Caco-2 (cell line): ENCODE data around the gene NOXA1. TPM values are rescaled to one million over a fixed set of nuclear protein-coding genes. Genes with fewer than 3 reads are reported as not detected.

Experiments
- BruUV-seq: library from RNA; stranded (reverse); fragments of 400-500 nt; replicated peaks from 2 replicates; lab custom pipeline; 2021; lab: Mats Ljungman, UMichigan
- CTCF ChIA-PET: fragments of 300-600 bp; sonication (Branson Sonifier 250); formaldehyde crosslinking; loops from one replicate; lab custom pipeline; 2022; ENCODE audit warnings: antibody characterized with exemption; lab: Charles Lee
- POLR2A ChIA-PET: fragments of 300-600 bp; sonication (Branson Sonifier 250); formaldehyde crosslinking; loops from one replicate; lab custom pipeline; 2022; ENCODE audit warnings: antibody characterized with exemption; lab: Charles Lee
- DNase-seq, 2 experiments: peaks; one replicate each; pipeline versions ENCODE4 v3.0.0 to v3.0.0-alpha.2; 2020 to 2022
- H3K27me3 ChIP-seq: replicated peaks from 2 replicates; pipeline ENCODE4 v1.6.0; 2011; ENCODE audit warnings: low read length; ENCODE audit not compliant: control insufficient read depth, insufficient read depth
- H3K36me3 ChIP-seq: 2 replicates; pipeline ENCODE4 v1.5.1; 2011; ENCODE audit warnings: low read length; ENCODE audit not compliant: control insufficient read depth, insufficient read depth
- H3K4me1 ChIP-seq: fragments of 250-450 bp; sonication (Bioruptor Pico); 2 replicates; pipeline ENCODE4 v1.5.1; 2020; ENCODE audit warnings: mild to moderate bottlenecking
- H3K4me3 ChIP-seq: 2 replicates; pipeline ENCODE4 v1.5.1; 2011; ENCODE audit warnings: low read depth, mild to moderate bottlenecking, control low read depth, low read length
- H3K9me3 ChIP-seq: fragments of 250-450 bp; sonication (Bioruptor Pico); 2 replicates; pipeline ENCODE4 v1.5.1; 2020; ENCODE audit warnings: mild to moderate bottlenecking, moderate library complexity
- H3K27ac Mint-ChIP-seq: one replicate; pipeline ENCODE4 v1.8.0; 2022; ENCODE audit warnings: mixed read lengths; ENCODE audit not compliant: unreplicated experiment
- H3K27me3 Mint-ChIP-seq: one replicate; pipeline ENCODE4 v1.8.0; 2022; ENCODE audit warnings: mixed read lengths; ENCODE audit not compliant: insufficient read depth, unreplicated experiment
- H3K36me3 Mint-ChIP-seq: one replicate; pipeline ENCODE4 v1.8.0; 2022; ENCODE audit warnings: mild to moderate bottlenecking, mixed read lengths; ENCODE audit not compliant: insufficient read depth, unreplicated experiment
- H3K4me1 Mint-ChIP-seq: one replicate; pipeline ENCODE4 v1.8.0; 2022; ENCODE audit warnings: low read depth, mixed read lengths; ENCODE audit not compliant: unreplicated experiment
- H3K4me3 Mint-ChIP-seq: one replicate; pipeline ENCODE4 v1.8.0; 2022; ENCODE audit warnings: mild to moderate bottlenecking, moderate library complexity, mixed read lengths; ENCODE audit not compliant: unreplicated experiment
- H3K9me3 Mint-ChIP-seq: one replicate; pipeline ENCODE4 v1.8.0; 2022; ENCODE audit warnings: mixed read lengths; ENCODE audit not compliant: unreplicated experiment
- intact Hi-C: fragments of 100-400 bp; cut with micrococcal nuclease; formaldehyde crosslinking; loops from one replicate; pipeline ENCODE4 v1.10.0; 2022; ENCODE audit not compliant: unreplicated experiment
- total RNA-seq: library from RNA; stranded (reverse); gene quantifications from 2 replicates; pipeline ENCODE4 v1.2.3, GENCODE V29; 2022
- TF ChIP-seq, protein P1 (sequence below), 2 experiments: fragments of 200-600 bp in 1 of 2; IDR thresholded peaks; 1 replicate in 1 of 2; 2 replicates in 1 of 2; pipeline versions ENCODE4 v1.5.1 to v1.8.0; 2011 to 2022; ENCODE audit warnings: antibody characterized with exemption in 1 of 2, control low read depth in 1 of 2, inconsistent platforms in 1 of 2, low read depth in 1 of 2, low read length in 1 of 2, mild to moderate bottlenecking in 1 of 2, moderate library complexity in 1 of 2; ENCODE audit not compliant: insufficient read depth in 1 of 2, severe bottlenecking in 1 of 2, unreplicated experiment in 1 of 2

Gene NOXA1
- total RNA-seq, 1 experiment from 2014 or later: 8.6 TPM

DNA sequence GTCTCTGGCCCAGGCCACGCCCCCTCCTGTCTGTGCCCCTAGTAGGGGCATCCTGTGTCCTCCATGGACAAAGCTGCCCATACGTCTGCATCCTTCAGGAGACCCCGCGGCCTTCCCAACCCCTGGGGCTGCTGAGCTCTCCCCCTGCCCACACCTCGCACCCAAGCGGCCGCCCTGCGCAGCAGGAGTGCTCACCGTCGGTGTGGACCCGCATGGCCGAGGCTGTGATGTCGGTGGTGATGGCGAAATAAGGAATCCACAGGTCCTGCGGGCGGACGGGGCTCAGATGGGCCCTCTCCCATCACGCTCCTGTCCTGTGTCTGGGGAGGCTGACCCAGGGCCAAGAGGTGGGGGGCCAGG is 40.7 kb downstream of the NOXA1 start:
- ChIA-PET CTCF (no interaction called here), POLR2A (no interaction called here)
- BruUV-seq: no TSS peak
- Mint-ChIP-seq H3K4me1 (no peaks in the 10 kb centered on the region), H3K27ac (no peak overlapping the region), H3K9me3 (no peaks in the 10 kb centered on the region), H3K36me3 (no peaks in the 10 kb centered on the region), H3K27me3 (no peaks in the 10 kb centered on the region), H3K4me3 (no peak overlapping the region)
- H3K4me3 ChIP-seq: no peak overlapping the region
- H3K27me3 ChIP-seq: no peaks in the 10 kb centered on the region
- TF ChIP-seq, protein P1, sequence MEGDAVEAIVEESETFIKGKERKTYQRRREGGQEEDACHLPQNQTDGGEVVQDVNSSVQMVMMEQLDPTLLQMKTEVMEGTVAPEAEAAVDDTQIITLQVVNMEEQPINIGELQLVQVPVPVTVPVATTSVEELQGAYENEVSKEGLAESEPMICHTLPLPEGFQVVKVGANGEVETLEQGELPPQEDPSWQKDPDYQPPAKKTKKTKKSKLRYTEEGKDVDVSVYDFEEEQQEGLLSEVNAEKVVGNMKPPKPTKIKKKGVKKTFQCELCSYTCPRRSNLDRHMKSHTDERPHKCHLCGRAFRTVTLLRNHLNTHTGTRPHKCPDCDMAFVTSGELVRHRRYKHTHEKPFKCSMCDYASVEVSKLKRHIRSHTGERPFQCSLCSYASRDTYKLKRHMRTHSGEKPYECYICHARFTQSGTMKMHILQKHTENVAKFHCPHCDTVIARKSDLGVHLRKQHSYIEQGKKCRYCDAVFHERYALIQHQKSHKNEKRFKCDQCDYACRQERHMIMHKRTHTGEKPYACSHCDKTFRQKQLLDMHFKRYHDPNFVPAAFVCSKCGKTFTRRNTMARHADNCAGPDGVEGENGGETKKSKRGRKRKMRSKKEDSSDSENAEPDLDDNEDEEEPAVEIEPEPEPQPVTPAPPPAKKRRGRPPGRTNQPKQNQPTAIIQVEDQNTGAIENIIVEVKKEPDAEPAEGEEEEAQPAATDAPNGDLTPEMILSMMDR (IDR thresholded peaks at IDR 0.05; ENCODE audit: insufficient read depth in 1 of 2, low read depth in 1 of 2, low read length in 1 of 2, severe bottlenecking in 1 of 2, unreplicated experiment in 1 of 2): no peak
- no peaks in the 10 kb centered on the region for H3K9me3 ChIP-seq
- peaks cover 7% of the 10 kb centered on the region for H3K4me1 ChIP-seq
- intact Hi-C loops: no loop called here
- no peak for DNase-seq
- no peaks in the 10 kb centered on the region for H3K36me3 ChIP-seq

- no peaks in the 10 kb centered on the region for H3K27me3 Mint-ChIP-seq
- H3K36me3 Mint-ChIP-seq: no peaks in the 10 kb centered on the region
- no peak overlapping the region for H3K27ac Mint-ChIP-seq
- DNase-seq: peak in 1 of 2 experiments; percentile 33
- ChIA-PET CTCF (no interaction called here), POLR2A (no interaction called here)
- Histone ChIP-seq H3K9me3 (no peaks in the 10 kb centered on the region), H3K36me3 (no peaks in the 10 kb centered on the region), H3K4me3 (no peak overlapping the region), H3K27me3 (no peaks in the 10 kb centered on the region), H3K4me1 (peaks cover 6% of the 10 kb centered on the region)
- TF ChIP-seq, protein P1 (IDR thresholded peaks at IDR 0.05; ENCODE audit: insufficient read depth in 1 of 2, low read depth in 1 of 2, low read length in 1 of 2, severe bottlenecking in 1 of 2, unreplicated experiment in 1 of 2): no peak
- H3K9me3 Mint-ChIP-seq: no peaks in the 10 kb centered on the region
- H3K4me3 Mint-ChIP-seq: no peak overlapping the region
- no TSS peak for BruUV-seq
- H3K4me1 Mint-ChIP-seq: no peaks in the 10 kb centered on the region
- intact Hi-C loops: no loop called here
Observed at GRCh38 chr9:137464291-137464999, 41.3 kb downstream of the NOXA1 start.

DNA sequence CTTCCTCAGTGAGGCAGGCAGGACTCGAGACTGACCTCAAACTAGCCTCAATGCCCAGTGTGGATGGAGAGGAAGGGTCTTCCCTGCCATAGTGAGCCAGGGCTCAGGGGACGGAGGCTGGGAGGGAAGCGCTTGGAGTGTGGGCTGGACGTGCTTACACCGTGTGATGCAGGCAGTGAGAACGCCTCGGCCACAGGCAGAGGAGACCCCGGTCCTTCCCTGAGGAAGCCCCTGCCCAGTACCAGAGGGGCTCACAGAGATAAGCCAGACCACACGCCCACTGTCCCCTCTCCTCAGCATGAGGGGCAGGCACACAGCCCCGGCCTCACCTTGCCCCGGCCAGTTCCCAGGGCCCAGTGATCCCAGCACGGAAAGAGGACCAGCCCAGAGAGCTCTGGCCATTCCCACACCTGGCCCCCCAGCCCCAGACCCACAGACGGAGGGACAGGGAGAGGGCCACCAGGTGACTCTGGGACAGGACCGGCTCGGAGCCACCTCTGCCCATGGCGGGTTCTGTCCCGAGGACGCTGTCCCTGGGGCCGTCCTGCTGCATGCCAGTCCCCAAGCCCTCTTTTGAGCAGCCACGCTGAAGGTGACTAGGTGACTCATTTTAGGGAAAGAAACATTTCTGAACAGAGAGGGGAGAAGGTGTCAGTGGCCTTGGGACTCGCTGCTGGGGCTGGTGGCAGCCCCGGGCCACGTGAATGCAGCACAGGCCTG is 42.0 kb downstream of the NOXA1 start:
- Mint-ChIP-seq H3K27me3 (no peaks in the 10 kb centered on the region), H3K4me1 (no peaks in the 10 kb centered on the region), H3K4me3 (no peak overlapping the region), H3K36me3 (no peaks in the 10 kb centered on the region), H3K27ac (no peak overlapping the region), H3K9me3 (no peaks in the 10 kb centered on the region)
- H3K4me3 ChIP-seq: no peak overlapping the region
- H3K9me3 ChIP-seq: no peaks in the 10 kb centered on the region
- POLR2A ChIA-PET: no interaction called here
- no peaks in the 10 kb centered on the region for H3K36me3 ChIP-seq
- CTCF ChIA-PET: no interaction called here
- no TSS peak for BruUV-seq
- H3K4me1 ChIP-seq: no peaks in the 10 kb centered on the region
- no peaks in the 10 kb centered on the region for H3K27me3 ChIP-seq
- intact Hi-C loops: no loop called here
- DNase-seq: peak in 1 of 2 experiments; percentile 27
- TF ChIP-seq, protein P1 (IDR thresholded peaks at IDR 0.05; ENCODE audit: insufficient read depth in 1 of 2, low read depth in 1 of 2, low read length in 1 of 2, severe bottlenecking in 1 of 2, unreplicated experiment in 1 of 2): no peak
